Transverse colon (tissue), 3 donors: ENCODE data around the gene ZRANB3.
"Not testable (repeated sequence)": the region's sequence is repeated elsewhere in the genome, so short reads cannot be mapped to it uniquely, and the experiment has no call there.

ENCODE experiments used
- POLR2A ChIP-seq: fragments of 450-650 bp; IDR thresholded peaks from one replicate; pipeline ENCODE4 v1.6.1; 2016; ENCODE audit warnings: antibody characterized with exemption, mild to moderate bottlenecking, moderate library complexity
- TF ChIP-seq, protein P1 (sequence below), 5 experiments: fragments of 200-600 bp in 3 of 5; fragments of 450-650 bp in 2 of 5; sonication (generic) in 3 of 5; IDR thresholded peaks; 1 replicate in 2 of 5; 2 replicates in 3 of 5; pipeline ENCODE4 v1.5.1; 2016 to 2017; ENCODE audit warnings: antibody characterized with exemption in 5 of 5, inconsistent platforms in 3 of 5, mild to moderate bottlenecking in 2 of 5, moderate library complexity in 1 of 5

DNA sequence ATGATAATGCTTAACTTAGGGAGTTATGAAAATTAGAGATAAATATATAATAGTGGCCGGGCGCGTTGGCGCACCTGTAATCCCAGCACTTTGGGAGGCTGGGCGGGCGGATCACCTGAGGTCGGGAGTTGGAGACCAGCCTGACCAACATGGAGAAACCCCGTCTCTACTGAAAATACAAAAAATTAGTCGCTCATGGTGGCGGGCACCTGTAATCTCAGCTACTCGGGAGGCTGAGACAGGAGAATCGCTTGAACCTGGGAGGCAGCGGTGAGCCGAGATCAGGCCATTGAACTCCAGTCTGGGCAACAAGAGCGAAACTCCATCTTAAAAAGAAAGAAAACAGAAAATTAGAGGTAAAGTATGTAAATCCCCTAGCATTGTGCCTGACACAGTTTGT, 2.5 kb upstream of the ZRANB3 start:
- TF ChIP-seq, protein P1, sequence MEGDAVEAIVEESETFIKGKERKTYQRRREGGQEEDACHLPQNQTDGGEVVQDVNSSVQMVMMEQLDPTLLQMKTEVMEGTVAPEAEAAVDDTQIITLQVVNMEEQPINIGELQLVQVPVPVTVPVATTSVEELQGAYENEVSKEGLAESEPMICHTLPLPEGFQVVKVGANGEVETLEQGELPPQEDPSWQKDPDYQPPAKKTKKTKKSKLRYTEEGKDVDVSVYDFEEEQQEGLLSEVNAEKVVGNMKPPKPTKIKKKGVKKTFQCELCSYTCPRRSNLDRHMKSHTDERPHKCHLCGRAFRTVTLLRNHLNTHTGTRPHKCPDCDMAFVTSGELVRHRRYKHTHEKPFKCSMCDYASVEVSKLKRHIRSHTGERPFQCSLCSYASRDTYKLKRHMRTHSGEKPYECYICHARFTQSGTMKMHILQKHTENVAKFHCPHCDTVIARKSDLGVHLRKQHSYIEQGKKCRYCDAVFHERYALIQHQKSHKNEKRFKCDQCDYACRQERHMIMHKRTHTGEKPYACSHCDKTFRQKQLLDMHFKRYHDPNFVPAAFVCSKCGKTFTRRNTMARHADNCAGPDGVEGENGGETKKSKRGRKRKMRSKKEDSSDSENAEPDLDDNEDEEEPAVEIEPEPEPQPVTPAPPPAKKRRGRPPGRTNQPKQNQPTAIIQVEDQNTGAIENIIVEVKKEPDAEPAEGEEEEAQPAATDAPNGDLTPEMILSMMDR (IDR thresholded peaks at IDR 0.05): not testable (repeated sequence)
- TF ChIP-seq POLR2A: not testable (repeated sequence)
